Colonic mucosa (tissue), 4 donors: ENCODE results near the gene ADAMTS18. TPM values are rescaled to one million over a fixed set of nuclear protein-coding genes. Genes with fewer than 3 reads are reported as not detected.
"Not testable (repeated sequence)": the region's sequence is repeated elsewhere in the genome, so short reads cannot be mapped to it uniquely, and the experiment has no call there.

ENCODE experiments used
- DNase-seq: peaks from one replicate; pipeline ENCODE4 v3.0.0-alpha.2; 2020
- H3K27ac ChIP-seq: fragments of 200-600 bp; one replicate; pipeline ENCODE4 v1.8.0; 2021
- H3K27me3 ChIP-seq: fragments of 200-600 bp; one replicate; pipeline ENCODE4 v1.8.0; 2021
- H3K36me3 ChIP-seq: fragments of 200-600 bp; one replicate; pipeline ENCODE4 v1.8.0; 2021
- H3K4me1 ChIP-seq: fragments of 200-600 bp; one replicate; pipeline ENCODE4 v1.8.0; 2021; ENCODE audit warnings: mild to moderate bottlenecking
- H3K4me3 ChIP-seq: fragments of 200-600 bp; one replicate; pipeline ENCODE4 v1.8.0; 2021
- H3K9ac ChIP-seq, 2 donors: one replicate each; pipeline ENCODE4 v1.7.0; 2013; ENCODE audit warnings: control low read depth in 2 of 2, low read depth in 2 of 2, low read length in 2 of 2
- H3K9me3 ChIP-seq: fragments of 200-600 bp; one replicate; pipeline ENCODE4 v1.8.0; 2021
- CTCF ChIP-seq: fragments of 200-600 bp; IDR thresholded peaks from one replicate; pipeline ENCODE4 v1.8.0; 2022; ENCODE audit warnings: antibody characterized with exemption, mild to moderate bottlenecking
- intact Hi-C: fragments of 100-400 bp; cut with DNase I; formaldehyde crosslinking; loops from one replicate; pipeline ENCODE4 v1.14.1; 2022
- total RNA-seq, 2 donors: library from RNA; stranded (reverse); fragmentation: NEBNext Ultra II Directional in 1 of 2; extraction: Animal tissue kit (Norgen Biotek cat#: 25700) in 1 of 2; gene quantifications; one replicate each; pipeline ENCODE4 v1.2.1, GENCODE V29; 2021
- donor health status: healthy.
- donor health status: DM: no; HTN: no; CAD: no.
- donor health status: DM: no; HTN: no; CAD: no.

ADAMTS18 gene
- total RNA-seq, 2 donors from 2014 or later = 0.05 to 0.29 TPM

GRCh38 chr16:77285676-77286075, 149.2 kb downstream of the ADAMTS18 start:
- Histone ChIP-seq H3K4me1 (no peaks in the 10 kb centered on the region), H3K27me3 (no peaks in the 10 kb centered on the region), H3K27ac (no peak overlapping the region), H3K4me3 (no peak overlapping the region), H3K36me3 (no peaks in the 10 kb centered on the region), H3K9ac (no peak overlapping the region), H3K9me3 (no peaks in the 10 kb centered on the region)
- DNase-seq = no peak
- no peak for TF ChIP-seq CTCF
- intact Hi-C loops = no loop called here

GRCh38 chr16:77282345-77282744, 152.5 kb downstream of the ADAMTS18 start:
- no peaks in the 10 kb centered on the region for H3K9me3 ChIP-seq
- H3K4me1 ChIP-seq = no peaks in the 10 kb centered on the region
- H3K27me3 ChIP-seq = no peaks in the 10 kb centered on the region
- intact Hi-C loops = no loop called here
- H3K36me3 ChIP-seq = no peaks in the 10 kb centered on the region
- no peak overlapping the region for H3K27ac ChIP-seq
- H3K4me3 ChIP-seq = no peak overlapping the region
- no peak overlapping the region for H3K9ac ChIP-seq
- DNase-seq = no peak
- TF ChIP-seq CTCF = no peak

GRCh38 chr16:77279316-77279715, 155.5 kb downstream of the ADAMTS18 start:
- intact Hi-C loops, H3K4me1 ChIP-seq, H3K36me3 ChIP-seq, H3K9me3 ChIP-seq, H3K27ac ChIP-seq, H3K27me3 ChIP-seq, H3K4me3 ChIP-seq, DNase-seq, H3K9ac ChIP-seq: not testable (repeated sequence)

- intact Hi-C loops = no loop called here
- Histone ChIP-seq H3K9ac (no peak overlapping the region), H3K4me3 (no peak overlapping the region), H3K27me3 (no peaks in the 10 kb centered on the region), H3K9me3 (no peaks in the 10 kb centered on the region), H3K27ac (no peak overlapping the region), H3K36me3 (no peaks in the 10 kb centered on the region), H3K4me1 (no peaks in the 10 kb centered on the region)
- no peak for TF ChIP-seq CTCF
- DNase-seq = no peak
These were observed 157.3 kb downstream of the ADAMTS18 start for GRCh38 chr16:77277571-77277970.

- no peaks in the 10 kb centered on the region for H3K27me3 ChIP-seq
- intact Hi-C loops = no loop called here
- DNase-seq = no peak
These were observed 157.7 kb downstream of the ADAMTS18 start for GRCh38 chr16:77277141-77277540.

GRCh38 chr16:77276661-77277060, 158.2 kb downstream of the ADAMTS18 start:
- no peak for TF ChIP-seq CTCF

More at GRCh38 chr16:77277141-77277540, 157.7 kb downstream of the ADAMTS18 start:
- Histone ChIP-seq H3K36me3 (no peaks in the 10 kb centered on the region), H3K4me1 (no peaks in the 10 kb centered on the region), H3K9ac (no peak overlapping the region), H3K27ac (no peak overlapping the region), H3K4me3 (no peak overlapping the region), H3K9me3 (no peaks in the 10 kb centered on the region)
- TF ChIP-seq CTCF = no peak

GRCh38 chr16:77275303-77275702, 159.5 kb downstream of the ADAMTS18 start:
- DNase-seq = not testable (repeated sequence)

More at GRCh38 chr16:77276661-77277060, 158.2 kb downstream of the ADAMTS18 start:
- Histone ChIP-seq H3K9me3 (no peaks in the 10 kb centered on the region), H3K4me1 (no peaks in the 10 kb centered on the region), H3K27me3 (no peaks in the 10 kb centered on the region), H3K9ac (no peak overlapping the region), H3K36me3 (no peaks in the 10 kb centered on the region), H3K27ac (no peak overlapping the region), H3K4me3 (no peak overlapping the region)
- no peak for DNase-seq
- intact Hi-C loops = no loop called here

More at GRCh38 chr16:77275303-77275702, 159.5 kb downstream of the ADAMTS18 start:
- H3K27ac ChIP-seq, H3K4me3 ChIP-seq, H3K27me3 ChIP-seq, H3K36me3 ChIP-seq, intact Hi-C loops, H3K9ac ChIP-seq, H3K9me3 ChIP-seq, H3K4me1 ChIP-seq: not testable (repeated sequence)
